ENCODE measurements around the gene TBR1. TPM values are rescaled to one million over a fixed set of nuclear protein-coding genes. Genes with fewer than 3 reads are reported as not detected.

The TBR1 gene
- total and polyA plus RNA-seq, 7 experiments from 2014 or later: 0.02 TPM; not detected in 6

- ChIA-PET CTCF (no interaction called here), POLR2A (interaction anchor here (0.6 kb wide), 1 partner anchor 38 kb away, joined by 8 read pairs; no protein-coding TSS in a partner anchor)
- Mint-ChIP-seq H3K27ac (no peak overlapping the region), H3K4me1 (peaks cover 4 to 13% (median 9%) of the 10 kb centered on the region in 7 donors), H3K9me3 (no peaks in the 10 kb centered on the region), H3K27me3 (no peaks in the 10 kb centered on the region), H3K4me3 (no peak overlapping the region), H3K36me3 (peaks cover 0 to 33% (median 12%) of the 10 kb centered on the region in 5 donors)
- no peaks in the 10 kb centered on the region for H3K36me3 ChIP-seq (ENCODE audit: control insufficient read depth in 2 of 3, insufficient read depth in 3 of 3, low read length in 3 of 3)
- H3K4me3 ChIP-seq (ENCODE audit: low read length): no peak overlapping the region
- DNase-seq: no peak
- ATAC-seq: no peak
- H3K27ac ChIP-seq (ENCODE audit: low read depth, low read length): no peak overlapping the region
- H3K27me3 ChIP-seq (ENCODE audit: control insufficient read depth in 2 of 2, insufficient read depth in 2 of 2, low read length in 2 of 2): no peaks in the 10 kb centered on the region
- H3K9me3 ChIP-seq (ENCODE audit: control insufficient read depth in 2 of 3, low read length in 3 of 3): no peaks in the 10 kb centered on the region
- intact Hi-C loops (cut with micrococcal nuclease): loop anchor here in 1 of 2 donors (5.0 kb wide), 1 partner anchor 32 kb away; no protein-coding TSS in a partner anchor
- H3K4me1 ChIP-seq (ENCODE audit: control insufficient read depth in 2 of 2, insufficient read depth in 2 of 2, low read length in 2 of 2): peaks cover 4 to 5% of the 10 kb centered on the region in 2 donors
Observed at GRCh38 chr2:161379740-161380139, 36.4 kb upstream of the TBR1 start.

- Mint-ChIP-seq H3K9me3 (no peaks in the 10 kb centered on the region), H3K4me1 (peaks cover 5 to 22% (median 13%) of the 10 kb centered on the region in 7 donors), H3K36me3 (peaks cover 0 to 30% (median 11%) of the 10 kb centered on the region in 5 donors), H3K27me3 (no peaks in the 10 kb centered on the region), H3K27ac (no peak overlapping the region), H3K4me3 (no peak overlapping the region)
- ChIA-PET POLR2A (interaction anchor here (1.5 kb wide), 1 partner anchor 8 kb away, joined by 3 read pairs; no protein-coding TSS in a partner anchor), CTCF (no interaction called here)
- Histone ChIP-seq H3K9me3 (ENCODE audit: control insufficient read depth in 2 of 3, low read length in 3 of 3) (no peaks in the 10 kb centered on the region), H3K27me3 (ENCODE audit: control insufficient read depth in 2 of 2, insufficient read depth in 2 of 2, low read length in 2 of 2) (no peaks in the 10 kb centered on the region), H3K27ac (ENCODE audit: low read depth, low read length) (no peak overlapping the region), H3K36me3 (ENCODE audit: control insufficient read depth in 2 of 3, insufficient read depth in 3 of 3, low read length in 3 of 3) (no peaks in the 10 kb centered on the region), H3K4me3 (ENCODE audit: low read length) (no peak overlapping the region), H3K4me1 (ENCODE audit: control insufficient read depth in 2 of 2, insufficient read depth in 2 of 2, low read length in 2 of 2) (peaks cover 8% of the 10 kb centered on the region in 2 donors)
- intact Hi-C loops (cut with micrococcal nuclease): loop anchor here in 1 of 2 donors (5.0 kb wide), 1 partner anchor 34 kb away; no protein-coding TSS in a partner anchor
- no peak for DNase-seq
- no peak for ATAC-seq
Observed at GRCh38 chr2:161381546-161381945, 34.6 kb upstream of the TBR1 start.

- intact Hi-C loops (cut with micrococcal nuclease): loop anchor here in 1 of 2 donors (5.0 kb wide), 1 partner anchor 35 kb away; no protein-coding TSS in a partner anchor
- no peaks in the 10 kb centered on the region for H3K27me3 Mint-ChIP-seq
- no peak overlapping the region for H3K4me3 Mint-ChIP-seq
- Histone ChIP-seq H3K9me3 (ENCODE audit: control insufficient read depth in 2 of 3, low read length in 3 of 3) (no peaks in the 10 kb centered on the region), H3K27me3 (ENCODE audit: control insufficient read depth in 2 of 2, insufficient read depth in 2 of 2, low read length in 2 of 2) (no peaks in the 10 kb centered on the region), H3K27ac (ENCODE audit: low read depth, low read length) (no peak overlapping the region), H3K4me3 (ENCODE audit: low read length) (no peak overlapping the region), H3K4me1 (ENCODE audit: control insufficient read depth in 2 of 2, insufficient read depth in 2 of 2, low read length in 2 of 2) (peaks cover 8% of the 10 kb centered on the region in 2 donors), H3K36me3 (ENCODE audit: control insufficient read depth in 2 of 3, insufficient read depth in 3 of 3, low read length in 3 of 3) (peaks cover 0 to 5% (median 0%) of the 10 kb centered on the region in 3 experiments)
- ATAC-seq (no peak), DNase-seq (no peak)
- ChIA-PET CTCF (no interaction called here), POLR2A (no interaction called here)
- H3K4me1 Mint-ChIP-seq: peaks cover 5 to 27% (median 13%) of the 10 kb centered on the region in 7 donors
- no peak overlapping the region for H3K27ac Mint-ChIP-seq
- no peaks in the 10 kb centered on the region for H3K9me3 Mint-ChIP-seq
- peaks cover 0 to 34% (median 11%) of the 10 kb centered on the region in 5 donors for H3K36me3 Mint-ChIP-seq
Observed at GRCh38 chr2:161382747-161383146, 33.4 kb upstream of the TBR1 start.

DNA sequence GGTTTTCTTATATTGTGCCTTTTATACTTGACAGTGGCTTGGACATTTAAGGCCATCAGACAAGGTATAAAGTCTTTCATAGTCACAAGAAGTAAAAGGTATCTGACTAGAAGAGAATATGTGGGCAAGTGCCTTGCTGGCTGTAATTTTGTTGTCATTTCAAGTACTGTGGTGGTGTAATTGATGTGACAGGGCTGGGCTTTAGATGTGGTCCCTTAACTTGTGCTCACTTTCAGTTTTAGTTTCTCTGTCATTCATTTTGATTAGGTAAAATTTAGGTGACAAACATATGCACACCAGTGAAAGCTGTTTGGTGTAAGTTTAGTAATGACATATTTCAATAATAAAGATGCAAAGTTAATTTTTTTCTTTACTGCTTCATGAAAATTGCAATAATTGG, 31.2 kb upstream of the TBR1 start:
- intact Hi-C loops (cut with micrococcal nuclease): loop anchor here in 1 of 2 donors (1.0 to 5.0 kb wide), 4 partner anchors 38 to 932 kb away; partner anchors contain the start of genes IFIH1 and PSMD14

DNA sequence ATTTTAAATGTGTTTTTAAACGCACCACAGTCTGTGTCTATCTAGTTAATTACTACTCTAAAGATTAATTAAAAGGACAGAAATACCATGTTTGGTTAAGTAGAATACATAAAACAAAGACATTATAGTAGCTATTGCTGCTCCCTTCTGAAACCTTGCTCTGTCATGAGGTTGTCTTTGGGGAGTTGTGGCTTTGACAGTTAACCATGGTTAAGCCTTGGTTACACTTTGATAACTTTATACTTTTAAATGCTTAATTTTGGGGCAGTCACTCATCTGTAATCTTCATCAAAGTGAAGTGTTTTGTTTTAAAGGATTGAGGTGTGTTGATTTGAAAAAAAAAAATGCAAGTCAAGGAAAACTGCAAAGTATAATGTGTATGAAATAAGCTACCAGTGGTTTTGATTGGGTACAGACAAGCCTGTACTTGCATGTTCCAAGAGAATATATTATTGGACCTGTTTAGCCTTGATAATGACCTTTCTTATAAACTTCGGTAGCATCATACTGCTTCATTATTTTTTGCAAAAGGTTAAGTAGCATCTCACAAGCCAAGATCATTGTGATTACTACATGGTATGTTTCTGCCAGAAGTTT, 29.8 kb upstream of the TBR1 start:
- Histone ChIP-seq H3K4me1 (ENCODE audit: control insufficient read depth in 2 of 2, insufficient read depth in 2 of 2, low read length in 2 of 2) (peaks cover 8% of the 10 kb centered on the region in 2 donors), H3K36me3 (ENCODE audit: control insufficient read depth in 2 of 3, insufficient read depth in 3 of 3, low read length in 3 of 3) (peaks cover 0 to 5% (median 0%) of the 10 kb centered on the region in 3 experiments), H3K27ac (ENCODE audit: low read depth, low read length) (no peak overlapping the region), H3K4me3 (ENCODE audit: low read length) (no peak overlapping the region), H3K9me3 (ENCODE audit: control insufficient read depth in 2 of 3, low read length in 3 of 3) (no peaks in the 10 kb centered on the region), H3K27me3 (ENCODE audit: control insufficient read depth in 2 of 2, insufficient read depth in 2 of 2, low read length in 2 of 2) (no peaks in the 10 kb centered on the region)
- peaks cover 0 to 36% (median 13%) of the 10 kb centered on the region in 7 donors for H3K4me1 Mint-ChIP-seq
- POLR2A ChIA-PET: no interaction called here
- intact Hi-C loops (cut with micrococcal nuclease): loop anchor here in 1 of 2 donors (5.0 kb wide), 2 partner anchors 144 to 931 kb away; partner anchors contain the start of gene IFIH1
- no peaks in the 10 kb centered on the region for H3K27me3 Mint-ChIP-seq
- peaks cover 0 to 33% (median 16%) of the 10 kb centered on the region in 5 donors for H3K36me3 Mint-ChIP-seq
- CTCF ChIA-PET: no interaction called here
- DNase-seq: no peak
- peak overlapping the region in 1 of 9 donors; percentile 38 for H3K27ac Mint-ChIP-seq
- H3K9me3 Mint-ChIP-seq: no peaks in the 10 kb centered on the region
- H3K4me3 Mint-ChIP-seq: peak overlapping the region in 1 of 10 donors; percentile 37
- no peak for ATAC-seq

More for the DNA sequence above, 31.2 kb upstream of the TBR1 start:
- H3K27me3 Mint-ChIP-seq: no peaks in the 10 kb centered on the region
- peak overlapping the region in 2 of 10 donors; percentile 30 to 49 for H3K4me3 Mint-ChIP-seq
- CTCF ChIA-PET: no interaction called here
- POLR2A ChIA-PET: interaction anchor here (0.6 kb wide), 1 partner anchor 335 kb away, joined by 3 read pairs; no protein-coding TSS in a partner anchor
- peaks cover 0 to 27% (median 16%) of the 10 kb centered on the region in 5 donors for H3K36me3 Mint-ChIP-seq
- H3K27ac Mint-ChIP-seq: peak overlapping the region in 3 of 9 donors; percentile 30 to 41 (median 37)
- ATAC-seq: peak; percentile 78
- H3K9me3 Mint-ChIP-seq: no peaks in the 10 kb centered on the region
- Histone ChIP-seq H3K4me1 (ENCODE audit: control insufficient read depth in 2 of 2, insufficient read depth in 2 of 2, low read length in 2 of 2) (peaks cover 8% of the 10 kb centered on the region in 2 donors), H3K27me3 (ENCODE audit: control insufficient read depth in 2 of 2, insufficient read depth in 2 of 2, low read length in 2 of 2) (no peaks in the 10 kb centered on the region), H3K27ac (ENCODE audit: low read depth, low read length) (no peak overlapping the region), H3K9me3 (ENCODE audit: control insufficient read depth in 2 of 3, low read length in 3 of 3) (no peaks in the 10 kb centered on the region), H3K36me3 (ENCODE audit: control insufficient read depth in 2 of 3, insufficient read depth in 3 of 3, low read length in 3 of 3) (peaks cover 0 to 5% (median 0%) of the 10 kb centered on the region in 3 experiments), H3K4me3 (ENCODE audit: low read length) (no peak overlapping the region)
- peaks cover 0 to 30% (median 13%) of the 10 kb centered on the region in 7 donors for H3K4me1 Mint-ChIP-seq
- DNase-seq: peak in 6 of 9 donors; percentile 8 to 49 (median 36)

GRCh38 chr2:161388146-161388779, 27.8 kb upstream of the TBR1 start:
- no peak overlapping the region for H3K27ac ChIP-seq (ENCODE audit: low read depth, low read length)
- peaks cover 0 to 12% (median 0%) of the 10 kb centered on the region in 3 experiments for H3K36me3 ChIP-seq (ENCODE audit: control insufficient read depth in 2 of 3, insufficient read depth in 3 of 3, low read length in 3 of 3)
- no peak overlapping the region for H3K4me3 Mint-ChIP-seq
- no peak overlapping the region for H3K4me3 ChIP-seq (ENCODE audit: low read length)
- ChIA-PET CTCF (no interaction called here), POLR2A (no interaction called here)
- H3K27ac Mint-ChIP-seq: no peak overlapping the region
- H3K4me1 Mint-ChIP-seq: peaks cover 0 to 32% (median 13%) of the 10 kb centered on the region in 7 donors
- no peaks in the 10 kb centered on the region for H3K27me3 ChIP-seq (ENCODE audit: control insufficient read depth in 2 of 2, insufficient read depth in 2 of 2, low read length in 2 of 2)
- H3K36me3 Mint-ChIP-seq: peaks cover 0 to 43% (median 26%) of the 10 kb centered on the region in 5 donors
- peaks cover 8% of the 10 kb centered on the region in 2 donors for H3K4me1 ChIP-seq (ENCODE audit: control insufficient read depth in 2 of 2, insufficient read depth in 2 of 2, low read length in 2 of 2)
- no peaks in the 10 kb centered on the region for H3K9me3 ChIP-seq (ENCODE audit: control insufficient read depth in 2 of 3, low read length in 3 of 3)
- H3K9me3 Mint-ChIP-seq: no peaks in the 10 kb centered on the region
- no peaks in the 10 kb centered on the region for H3K27me3 Mint-ChIP-seq
- DNase-seq: no peak
- intact Hi-C loops (cut with micrococcal nuclease): loop anchor here in 1 of 2 donors (5.0 kb wide), 2 partner anchors 146 to 929 kb away; partner anchors contain the start of gene IFIH1
- ATAC-seq: no peak

All from naive thymus-derived CD4-positive, alpha-beta T cell (primary cell).